Measurements from ENCODE around the gene PROM1.

- TF ChIP-seq CTCF (IDR thresholded peaks at IDR 0.05; ENCODE audit: low read length) (no peak), EZH2 (optimal IDR thresholded peaks at IDR 0.05; ENCODE audit: low read depth, low read length) (no peak)
Observed at GRCh38 chr4:15929540-15929939, 154.3 kb downstream of the PROM1 start.
